Parathyroid adenoma (tissue), 2 donors: Measurements from ENCODE around the gene ESRRG.

Experiments
- H2AFZ ChIP-seq: fragments of 300-600 bp; sonication (generic); one replicate; pipeline ENCODE4 v1.7.0; 2017; ENCODE audit warnings: antibody characterized with exemption, mild to moderate bottlenecking
- H3K27ac ChIP-seq: fragments of 300-600 bp; sonication (generic); one replicate; pipeline ENCODE4 v1.7.0; 2017
- H3K27me3 ChIP-seq: fragments of 300-600 bp; sonication (generic); one replicate; pipeline ENCODE4 v1.7.0; 2017; ENCODE audit warnings: low read length; ENCODE audit not compliant: control insufficient read depth, insufficient read depth
- H3K36me3 ChIP-seq: fragments of 300-600 bp; sonication (generic); one replicate; pipeline ENCODE4 v1.7.0; 2017; ENCODE audit warnings: low read length; ENCODE audit not compliant: control insufficient read depth, insufficient read depth
- H3K4me1 ChIP-seq: fragments of 300-600 bp; sonication (generic); one replicate; pipeline ENCODE4 v1.7.0; 2017; ENCODE audit warnings: control low read depth
- H3K4me2 ChIP-seq: fragments of 300-600 bp; sonication (generic); one replicate; pipeline ENCODE4 v1.7.0; 2017; ENCODE audit warnings: low read length
- H3K4me3 ChIP-seq: fragments of 300-600 bp; sonication (generic); one replicate; pipeline ENCODE4 v1.7.0; 2017; ENCODE audit warnings: low read depth, low read length
- H3K79me2 ChIP-seq: fragments of 300-600 bp; sonication (generic); one replicate; pipeline ENCODE4 v1.7.0; 2017; ENCODE audit warnings: control low read depth
- H3K9ac ChIP-seq: fragments of 300-600 bp; sonication (generic); one replicate; pipeline ENCODE4 v1.7.0; 2017; ENCODE audit warnings: mild to moderate bottlenecking
- H3K9me3 ChIP-seq: fragments of 300-600 bp; sonication (generic); one replicate; pipeline ENCODE4 v1.7.0; 2017; ENCODE audit warnings: low read length; ENCODE audit not compliant: control insufficient read depth
- CTCF ChIP-seq: fragments of 300-600 bp; sonication (generic); IDR thresholded peaks from one replicate; pipeline ENCODE4 v1.7.0; 2017; ENCODE audit warnings: antibody characterized with exemption, mild to moderate bottlenecking
- donor health status: primary hyperparathyroidism.

Gene ESRRG

GRCh38 chr1:216459651-216460207 lies 263.5 kb downstream of the ESRRG start:
- Histone ChIP-seq H3K36me3 (no peaks in the 10 kb centered on the region), H3K4me3 (no peak overlapping the region), H3K27me3 (no peaks in the 10 kb centered on the region), H3K9ac (no peak overlapping the region), H2AFZ (no peak overlapping the region), H3K79me2 (no peaks in the 10 kb centered on the region), H3K4me2 (no peak overlapping the region), H3K9me3 (no peaks in the 10 kb centered on the region), H3K4me1 (no peaks in the 10 kb centered on the region), H3K27ac (no peak overlapping the region)
- TF ChIP-seq CTCF, result no peak

GRCh38 chr1:216458812-216459211 lies 264.4 kb downstream of the ESRRG start:
- Histone ChIP-seq H3K27ac (no peak overlapping the region), H2AFZ (no peak overlapping the region), H3K79me2 (no peaks in the 10 kb centered on the region), H3K36me3 (no peaks in the 10 kb centered on the region), H3K4me3 (no peak overlapping the region), H3K4me1 (no peaks in the 10 kb centered on the region), H3K27me3 (no peaks in the 10 kb centered on the region), H3K9me3 (no peaks in the 10 kb centered on the region), H3K4me2 (no peak overlapping the region), H3K9ac (no peak overlapping the region)
- TF ChIP-seq CTCF, result no peak

- H3K36me3 ChIP-seq, result no peaks in the 10 kb centered on the region
- H3K4me3 ChIP-seq, result no peak overlapping the region
- H3K27ac ChIP-seq, result no peak overlapping the region
- no peaks in the 10 kb centered on the region for H3K9me3 ChIP-seq
- no peaks in the 10 kb centered on the region for H3K79me2 ChIP-seq
- H2AFZ ChIP-seq, result no peak overlapping the region
- no peaks in the 10 kb centered on the region for H3K27me3 ChIP-seq
- H3K4me2 ChIP-seq, result no peak overlapping the region
- H3K9ac ChIP-seq, result no peak overlapping the region
- no peak for TF ChIP-seq CTCF
- H3K4me1 ChIP-seq, result no peaks in the 10 kb centered on the region
Observed at GRCh38 chr1:216457356-216457755, 265.9 kb downstream of the ESRRG start.

GRCh38 chr1:216456682-216457081 lies 266.5 kb downstream of the ESRRG start:
- H2AFZ ChIP-seq, result no peak overlapping the region
- TF ChIP-seq CTCF, result no peak
- no peaks in the 10 kb centered on the region for H3K9me3 ChIP-seq
- no peaks in the 10 kb centered on the region for H3K4me1 ChIP-seq
- H3K27ac ChIP-seq, result no peak overlapping the region
- H3K4me3 ChIP-seq, result no peak overlapping the region
- H3K4me2 ChIP-seq, result no peak overlapping the region
- H3K79me2 ChIP-seq, result no peaks in the 10 kb centered on the region
- no peak overlapping the region for H3K9ac ChIP-seq
- H3K27me3 ChIP-seq, result no peaks in the 10 kb centered on the region
- no peaks in the 10 kb centered on the region for H3K36me3 ChIP-seq

GRCh38 chr1:216453777-216454176 lies 269.5 kb downstream of the ESRRG start:
- no peaks in the 10 kb centered on the region for H3K36me3 ChIP-seq
- no peaks in the 10 kb centered on the region for H3K4me1 ChIP-seq
- H3K27ac ChIP-seq, result no peak overlapping the region
- no peak overlapping the region for H3K9ac ChIP-seq
- H3K4me3 ChIP-seq, result no peak overlapping the region
- TF ChIP-seq CTCF, result no peak
- H3K4me2 ChIP-seq, result no peak overlapping the region
- H3K79me2 ChIP-seq, result no peaks in the 10 kb centered on the region
- H3K27me3 ChIP-seq, result no peaks in the 10 kb centered on the region
- H3K9me3 ChIP-seq, result no peaks in the 10 kb centered on the region
- H2AFZ ChIP-seq, result no peak overlapping the region
